ENCODE results near the gene RPA3. TPM values are rescaled to one million over a fixed set of nuclear protein-coding genes. Genes with fewer than 3 reads are reported as not detected.

The RPA3 gene
- total and polyA plus RNA-seq, 9 of the 15 experiments (the other 6 are each of a cell fraction or from before 2014, with no cell fraction given), result 68.5 to 265 (median 125) TPM

- TF ChIP-seq NFXL1 (CRISPR knock-in tag; IDR thresholded peaks at IDR 0.05), result no peak
- no peak for TF ChIP-seq E2F8 (IDR thresholded peaks at IDR 0.05; ENCODE audit: low read depth, partially characterized antibody)
- TF ChIP-seq KLF16 (IDR thresholded peaks at IDR 0.05), result no peak
- TF ChIP-seq ZNF778 (CRISPR knock-in tag; IDR thresholded peaks at IDR 0.05), result no peak
- no peak for TF ChIP-seq MGA (IDR thresholded peaks at IDR 0.05)
- TF ChIP-seq IRF9 (tag; IDR thresholded peaks at IDR 0.05), result no peak
Observed at GRCh38 chr7:7671361-7671760, 47.0 kb downstream of the RPA3 start (continued).
